Testis (tissue), 2 donors: ENCODE measurements around the gene AP2A2.

Experiments
- CTCF ChIP-seq, 3 experiments: fragments of 450-650 bp in 2 of 3; fragments of 200-600 bp in 1 of 3; sonication (generic) in 1 of 3; IDR thresholded peaks; one replicate each; pipeline ENCODE4 v1.5.1; 2016 to 2019; ENCODE audit warnings: antibody characterized with exemption in 3 of 3, mild to moderate bottlenecking in 2 of 3, moderate library complexity in 1 of 3
- POLR2A ChIP-seq: fragments of 450-650 bp; IDR thresholded peaks from one replicate; pipeline ENCODE4 v1.6.1; 2017; ENCODE audit warnings: antibody characterized with exemption, mild to moderate bottlenecking, moderate library complexity

DNA sequence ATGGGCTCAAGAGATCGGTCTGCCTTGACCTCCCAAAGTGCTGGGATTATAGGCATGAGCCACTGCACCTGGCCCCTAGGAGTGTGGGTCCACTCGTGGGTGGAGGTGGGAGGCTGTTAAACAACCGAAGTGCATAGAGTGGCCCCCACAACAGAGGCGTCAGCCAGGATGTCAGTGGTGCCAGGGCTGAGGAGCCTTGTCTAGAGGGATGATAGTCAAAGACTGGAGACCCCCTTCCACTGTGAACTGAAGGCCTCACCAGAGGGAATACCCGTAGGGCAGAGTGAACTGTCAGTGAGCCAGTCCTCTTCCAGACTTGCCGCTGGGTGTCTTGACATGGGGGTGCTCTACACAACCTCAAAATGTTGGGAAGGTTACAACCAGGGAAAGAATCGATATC, 38.2 kb downstream of the AP2A2 start:
- no peak for TF ChIP-seq CTCF (IDR thresholded peaks at IDR 0.05)
- no peak for TF ChIP-seq POLR2A
